SK-N-SH (cell line): ENCODE data around the gene TMEM163. TPM values are rescaled to one million over a fixed set of nuclear protein-coding genes. Genes with fewer than 3 reads are reported as not detected.

ENCODE experiments used
- CTCF ChIA-PET: fragments of 300-600, 350-600 bp; formaldehyde crosslinking; extraction: SDS; loops from one replicate; lab custom pipeline; 2021; lab: Yijun Ruan, JAX
- POLR2A ChIA-PET: fragments of 350-600 bp; sonication (Branson Sonifier 250); formaldehyde crosslinking; extraction: SDS; loops from one replicate; lab custom pipeline; 2020; ENCODE audit warnings: antibody characterized with exemption, inconsistent platforms; lab: Yijun Ruan, JAX
- DNase-seq: peaks from one replicate; pipeline ENCODE4 v3.0.0; 2012
- H2AFZ ChIP-seq: fragments of 200-600 bp; sonication (generic); 2 replicates; pipeline ENCODE4 v1.8.1; 2016; ENCODE audit warnings: antibody characterized with exemption, mild to moderate bottlenecking, low read depth
- H3F3A ChIP-seq: fragments of 200-600 bp; sonication (generic); replicated peaks from 2 replicates; pipeline ENCODE3; 2016; ENCODE audit warnings: antibody characterized with exemption, mild to moderate bottlenecking; ENCODE audit not compliant: insufficient read depth
- H3K27ac ChIP-seq, 2 experiments: fragments of 200-500 bp in 1 of 2; fragments of 200-600 bp in 1 of 2; sonication (Bioruptor generic) in 1 of 2; sonication (generic), shearing (Covaris generic) in 1 of 2; 2 replicates each; pipeline versions ENCODE4 v1.5.1 to v1.6.1; 2014 to 2016; ENCODE audit warnings: low read depth in 2 of 2, inconsistent platforms in 1 of 2, low read length in 1 of 2, mild to moderate bottlenecking in 1 of 2, mixed read lengths in 1 of 2
- H3K27me3 ChIP-seq: fragments of 200-600 bp; sonication (generic), shearing (Covaris generic); 2 replicates; pipeline ENCODE4 v1.6.1; 2016; ENCODE audit warnings: mixed run types; ENCODE audit not compliant: insufficient read depth
- H3K36me3 ChIP-seq, 2 experiments: fragments of 200-500 bp in 1 of 2; fragments of 200-600 bp in 1 of 2; sonication (Bioruptor generic) in 1 of 2; sonication (generic) in 1 of 2; replicated peaks in 1 of 2; 2 replicates each; pipeline versions ENCODE3 to v1.5.1; 2014 to 2016; ENCODE audit warnings: low read length in 1 of 2, mild to moderate bottlenecking in 1 of 2; ENCODE audit not compliant: insufficient read depth in 2 of 2, control insufficient read depth in 1 of 2
- H3K4me1 ChIP-seq, 2 experiments: fragments of 200-500 bp in 1 of 2; fragments of 200-600 bp in 1 of 2; sonication (Bioruptor generic) in 1 of 2; sonication (generic), shearing (Covaris generic) in 1 of 2; 2 replicates each; pipeline versions ENCODE4 v1.5.1 to v1.6.1; 2014 to 2016; ENCODE audit warnings: low read depth in 1 of 2, low read length in 1 of 2, mixed run types in 1 of 2; ENCODE audit not compliant: insufficient read depth in 2 of 2, control insufficient read depth in 1 of 2
- H3K4me2 ChIP-seq: fragments of 200-600 bp; sonication (generic), shearing (Covaris generic); 2 replicates; pipeline ENCODE4 v1.6.1; 2017; ENCODE audit warnings: mixed run types
- H3K4me3 ChIP-seq, 2 experiments: fragments of 200-500 bp in 1 of 2; fragments of 200-600 bp in 1 of 2; sonication (Bioruptor generic) in 1 of 2; sonication (generic), shearing (Covaris generic) in 1 of 2; 2 replicates each; pipeline versions ENCODE4 v1.5.1 to v1.8.1; 2014 to 2016; ENCODE audit warnings: low read depth in 2 of 2, inconsistent platforms in 1 of 2, low read length in 1 of 2, mild to moderate bottlenecking in 1 of 2, mixed read lengths in 1 of 2, moderate library complexity in 1 of 2
- H3K79me2 ChIP-seq: fragments of 200-600 bp; sonication (generic); 2 replicates; pipeline ENCODE4 v1.8.1; 2017; ENCODE audit warnings: mild to moderate bottlenecking; ENCODE audit not compliant: insufficient read depth
- H3K9ac ChIP-seq: fragments of 200-600 bp; sonication (generic); 2 replicates; pipeline ENCODE4 v1.6.1; 2017; ENCODE audit warnings: mixed run types
- H3K9me2 ChIP-seq: fragments of 200-600 bp; sonication (generic); 2 replicates; pipeline ENCODE4 v1.6.1; 2017; ENCODE audit warnings: mixed run types
- H3K9me3 ChIP-seq: fragments of 200-600 bp; sonication (generic); 2 replicates; pipeline ENCODE4 v1.6.1; 2017; ENCODE audit warnings: mixed run types, mild to moderate bottlenecking, moderate library complexity
- H4K20me1 ChIP-seq: fragments of 200-600 bp; sonication (generic); 2 replicates; pipeline ENCODE4 v1.6.1; 2017; ENCODE audit warnings: mild to moderate bottlenecking, mixed run types; ENCODE audit not compliant: insufficient read depth
- CHD2 ChIP-seq: fragments of 150-350 bp; IDR thresholded peaks from 2 replicates; pipeline ENCODE4 v1.6.1; 2018; ENCODE audit warnings: low read length; ENCODE audit not compliant: partially characterized antibody
- EP300 ChIP-seq, 2 experiments: IDR thresholded peaks; 2 replicates each; pipeline versions ENCODE4 v1.4.0 to v1.6.1; 2012; ENCODE audit warnings: borderline replicate concordance in 1 of 2, low read depth in 1 of 2, low read length in 1 of 2
- FOXJ3 ChIP-seq: sonication (generic); formaldehyde crosslinking; IDR thresholded peaks from 2 replicates; pipeline ENCODE4 v1.5.1; 2020; ENCODE audit warnings: mild to moderate bottlenecking, missing genetic modification reagents
- GATA2 ChIP-seq: sonication (generic); formaldehyde crosslinking; IDR thresholded peaks from 2 replicates; pipeline ENCODE4 v1.5.0; 2020; ENCODE audit warnings: mild to moderate bottlenecking, missing genetic modification reagents
- JUND ChIP-seq: IDR thresholded peaks from 2 replicates; pipeline ENCODE4 v1.4.0; 2012
- PBX3 ChIP-seq: IDR thresholded peaks from 2 replicates; pipeline ENCODE4; 2012
- ZBTB33 ChIP-seq: IDR thresholded peaks from 2 replicates; pipeline ENCODE4 v1.4.0; 2012; ENCODE audit warnings: low read depth, borderline replicate concordance
- WGBS: methylation state at CpG from one replicate; pipeline ENCODE4 v1.1.6; 2017; ENCODE audit warnings: low lambda C conversion rate; 5-methylcytosine and 5-hydroxymethylcytosine counted together
- polyA plus RNA-seq, 3 experiments: library from polyadenylated mRNA; depleted of rRNA; stranded (reverse); fragments of >200 nt; gene quantifications; 2 replicates each; pipeline ENCODE4 v1.2.3, GENCODE V29; 2012

Gene TMEM163
- polyA plus RNA-seq, 1 of the 3 experiments (the other 2 are of a cell fraction) = not detected

- Histone ChIP-seq H3K36me3 (peaks cover 0 to 5% of the 10 kb centered on the region in 2 experiments), H3K27ac (peak overlapping the region; percentile 13 to 97; a peak in 2 of 4 replicates), H3K27me3 (no peaks in the 10 kb centered on the region), H3K4me1 (peaks cover 41 to 43% of the 10 kb centered on the region in 2 experiments), H3K9ac (no peak overlapping the region), H3K79me2 (no peaks in the 10 kb centered on the region), H3K9me3 (no peaks in the 10 kb centered on the region), H4K20me1 (no peaks in the 10 kb centered on the region), H3K4me2 (no peak overlapping the region), H3K4me3 (no peak overlapping the region), H3K9me2 (no peaks in the 10 kb centered on the region), H3F3A (peaks cover 5% of the 10 kb centered on the region), H2AFZ (no peak overlapping the region)
- no peak for TF ChIP-seq ZBTB33
- TF ChIP-seq CHD2 = no peak
- TF ChIP-seq JUND = no peak
- 0 out of 4 replicates have a peak, but pooled peaks of 1 of the 2 experiments have one; percentile 15 for TF ChIP-seq EP300 (IDR thresholded peaks at IDR 0.05; ENCODE audit: borderline replicate concordance in 1 of 2, low read depth in 1 of 2, low read length in 1 of 2)
- TF ChIP-seq PBX3 = peak; percentile 57; the same call in 1 of the 2 replicates
- TF ChIP-seq GATA2 (CRISPR knock-in tag) = no peak
- 72% methylated on average over 4 of the region's 5 CpGs for WGBS
- CTCF ChIA-PET = interaction anchor here (1.1 to 8.7 kb wide), 22 partner anchors 10 to 525 kb away, joined by 3 to 175 read pairs (median 10); partner anchors contain the start of gene MGAT5
- POLR2A ChIA-PET = interaction anchor here (1.1 to 2.5 kb wide), 7 partner anchors 34 to 292 kb away, joined by 4 to 27 read pairs (median 7); no protein-coding TSS in a partner anchor
- DNase-seq = no peak
Observed at GRCh38 chr2:134410831-134411231, 308.0 kb downstream of the TMEM163 start.

- DNase-seq = no peak
- no peaks in the 10 kb centered on the region for H3K79me2 ChIP-seq
- POLR2A ChIA-PET = no interaction called here
- peaks cover 5% of the 10 kb centered on the region for H3F3A ChIP-seq
- H3K9me3 ChIP-seq = no peaks in the 10 kb centered on the region
- H3K9me2 ChIP-seq = no peaks in the 10 kb centered on the region
- CTCF ChIA-PET = interaction anchor here (0.6 to 8.7 kb wide), 8 partner anchors 28 to 524 kb away, joined by 3 to 175 read pairs (median 3); no protein-coding TSS in a partner anchor
- no peaks in the 10 kb centered on the region for H3K27me3 ChIP-seq
- peak overlapping the region in 1 of 2 experiments; percentile 97; a peak in 2 of 4 replicates for H3K27ac ChIP-seq
- H4K20me1 ChIP-seq = no peaks in the 10 kb centered on the region
- no peak overlapping the region for H3K4me2 ChIP-seq
- H3K4me3 ChIP-seq = no peak overlapping the region
- no peak overlapping the region for H2AFZ ChIP-seq
- WGBS = 95% methylated on average over 2 of the region's 2 CpGs
- TF ChIP-seq FOXJ3 (CRISPR knock-in tag) = no peak
- H3K4me1 ChIP-seq = peaks cover 43 to 49% of the 10 kb centered on the region in 2 experiments
- H3K9ac ChIP-seq = no peak overlapping the region
- peaks cover 0 to 5% of the 10 kb centered on the region in 2 experiments for H3K36me3 ChIP-seq
Observed at GRCh38 chr2:134410006-134410405, 308.8 kb downstream of the TMEM163 start.
